Rectal smooth muscle tissue (tissue), 1 donor: Measurements from ENCODE around the gene DENND6B.
A peak's percentile ranks its signal among the peaks of the same experiment; 100 is the strongest.

Experiments
- H3K27ac ChIP-seq: one replicate; pipeline ENCODE4 v1.7.0; 2013; ENCODE audit warnings: low read depth, low read length, inconsistent platforms
- H3K27me3 ChIP-seq: one replicate; pipeline ENCODE4 v1.7.0; 2013; ENCODE audit warnings: low read length; ENCODE audit not compliant: control insufficient read depth, insufficient read depth
- H3K36me3 ChIP-seq: one replicate; pipeline ENCODE4 v1.7.0; 2013; ENCODE audit warnings: low read length; ENCODE audit not compliant: control insufficient read depth, insufficient read depth
- H3K4me1 ChIP-seq: one replicate; pipeline ENCODE4 v1.7.0; 2013; ENCODE audit warnings: low read length; ENCODE audit not compliant: control insufficient read depth, insufficient read depth
- H3K4me3 ChIP-seq: one replicate; pipeline ENCODE4 v1.7.0; 2013; ENCODE audit warnings: low read length
- H3K9ac ChIP-seq: one replicate; pipeline ENCODE4 v1.7.0; 2013; ENCODE audit warnings: low read length

Gene DENND6B

GRCh38 chr22:50303515-50303847 is 23.3 kb downstream of the DENND6B start:
- Histone ChIP-seq H3K27ac (peak overlapping the region; percentile 94), H3K4me1 (peaks cover 47% of the 10 kb centered on the region), H3K36me3 (no peaks in the 10 kb centered on the region), H3K27me3 (no peaks in the 10 kb centered on the region), H3K4me3 (peak overlapping the region; percentile 33), H3K9ac (no peak overlapping the region)

- peaks cover 42% of the 10 kb centered on the region for H3K4me1 ChIP-seq
- no peak overlapping the region for H3K4me3 ChIP-seq
- H3K36me3 ChIP-seq, result no peaks in the 10 kb centered on the region
- H3K9ac ChIP-seq, result no peak overlapping the region
- H3K27me3 ChIP-seq, result no peaks in the 10 kb centered on the region
- peak overlapping the region; percentile 63 for H3K27ac ChIP-seq
These were observed 24.2 kb downstream of the DENND6B start for GRCh38 chr22:50302564-50302963.

- Histone ChIP-seq H3K4me3 (no peak overlapping the region), H3K27me3 (no peaks in the 10 kb centered on the region), H3K36me3 (no peaks in the 10 kb centered on the region), H3K9ac (no peak overlapping the region), H3K4me1 (peaks cover 47% of the 10 kb centered on the region), H3K27ac (peak overlapping the region; percentile 63)
These were observed 24.7 kb downstream of the DENND6B start for GRCh38 chr22:50302041-50302541.

- peaks cover 47% of the 10 kb centered on the region for H3K4me1 ChIP-seq
- no peaks in the 10 kb centered on the region for H3K27me3 ChIP-seq
- H3K9ac ChIP-seq, result no peak overlapping the region
- H3K4me3 ChIP-seq, result no peak overlapping the region
- peak overlapping the region; percentile 49 for H3K27ac ChIP-seq
- no peaks in the 10 kb centered on the region for H3K36me3 ChIP-seq
These were observed 25.2 kb downstream of the DENND6B start for GRCh38 chr22:50301581-50301991.

DNA sequence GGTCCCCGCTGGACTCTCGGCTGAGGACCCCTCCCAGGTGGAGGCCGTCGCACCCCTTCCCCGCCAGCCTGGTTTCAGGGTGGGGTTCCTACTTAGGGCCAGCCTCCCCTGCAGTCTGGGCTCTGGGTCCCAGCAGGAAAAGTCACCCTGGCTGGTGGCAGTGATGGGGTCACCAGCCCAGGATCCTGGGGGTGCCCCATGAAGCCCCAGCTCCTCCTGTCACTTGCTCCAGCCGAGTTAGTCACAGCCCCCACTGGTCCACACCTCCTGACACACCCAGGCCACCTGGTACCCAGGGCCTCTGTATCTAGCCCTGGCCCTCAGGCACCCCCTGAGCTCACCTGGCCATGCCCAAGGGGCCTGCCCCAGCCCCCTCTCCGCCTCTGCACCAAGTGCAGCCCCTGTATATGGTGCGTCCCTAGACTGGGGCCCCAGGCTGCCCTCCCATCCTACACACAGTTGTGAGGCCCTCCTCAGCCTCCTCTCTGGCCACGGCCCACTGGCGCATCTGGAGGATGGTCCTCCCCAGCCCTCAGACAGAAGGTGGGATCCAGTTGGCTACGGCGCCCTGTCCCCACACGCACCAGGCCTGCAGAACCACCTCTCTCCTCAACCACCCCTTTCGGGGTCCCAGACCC is 26.1 kb downstream of the DENND6B start:
- Histone ChIP-seq H3K27ac (no peak overlapping the region), H3K27me3 (no peaks in the 10 kb centered on the region), H3K4me1 (peaks cover 47% of the 10 kb centered on the region), H3K4me3 (no peak overlapping the region), H3K9ac (no peak overlapping the region), H3K36me3 (no peaks in the 10 kb centered on the region)

DNA sequence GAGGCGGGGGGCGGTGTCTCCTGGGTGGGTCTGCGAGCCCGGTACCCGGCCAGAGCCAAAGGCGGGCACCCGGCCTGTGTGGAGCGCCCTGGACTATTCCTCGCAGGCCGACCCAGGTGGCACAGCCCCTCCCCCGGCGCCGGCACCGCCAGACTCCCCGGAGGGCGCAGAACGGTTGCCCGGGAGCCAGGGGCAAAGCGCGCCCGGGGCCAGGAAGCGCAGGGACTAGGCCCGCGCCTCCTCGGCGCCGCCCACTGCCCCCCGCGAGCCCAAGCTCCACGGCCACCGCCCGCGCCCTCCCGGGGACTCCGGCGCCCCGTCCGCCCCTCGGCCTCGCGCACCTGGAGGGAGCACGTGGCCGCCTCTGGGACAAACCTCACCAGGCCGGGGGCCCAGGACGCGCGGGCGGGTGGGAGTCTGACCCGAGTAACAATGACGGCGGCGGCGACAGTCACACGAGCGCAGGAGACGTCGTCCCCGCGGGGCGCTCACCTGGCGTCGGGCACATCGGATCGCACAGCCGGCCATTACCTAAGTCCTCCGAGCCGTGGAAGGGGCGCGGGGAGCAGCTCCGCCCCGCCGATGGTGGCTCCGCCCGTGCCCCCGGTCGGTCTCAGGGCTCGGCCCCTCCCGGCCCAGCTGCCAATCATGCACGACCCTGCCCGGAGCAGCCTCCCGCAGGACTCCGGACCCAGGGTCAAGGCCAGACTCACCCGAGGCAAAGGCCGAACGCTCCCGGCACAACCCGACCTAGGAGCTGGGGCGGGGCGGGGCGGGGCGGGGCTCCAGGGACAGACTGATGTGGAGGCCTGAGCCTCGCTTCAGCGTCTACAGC is 26.8 kb downstream of the DENND6B start:
- Histone ChIP-seq H3K4me1 (peaks cover 41% of the 10 kb centered on the region), H3K4me3 (peak overlapping the region; percentile 17)

GRCh38 chr22:50298937-50299784 is 27.7 kb downstream of the DENND6B start:
- no peaks in the 10 kb centered on the region for H3K36me3 ChIP-seq
- H3K4me1 ChIP-seq, result peaks cover 34% of the 10 kb centered on the region
- peak overlapping the region; percentile 17 for H3K4me3 ChIP-seq
- no peak overlapping the region for H3K27ac ChIP-seq
- H3K9ac ChIP-seq, result no peak overlapping the region
- H3K27me3 ChIP-seq, result no peaks in the 10 kb centered on the region

More for the DNA sequence above, 26.8 kb downstream of the DENND6B start:
- H3K9ac ChIP-seq, result no peak overlapping the region
- no peaks in the 10 kb centered on the region for H3K36me3 ChIP-seq
- no peaks in the 10 kb centered on the region for H3K27me3 ChIP-seq
- H3K27ac ChIP-seq, result no peak overlapping the region

DNA sequence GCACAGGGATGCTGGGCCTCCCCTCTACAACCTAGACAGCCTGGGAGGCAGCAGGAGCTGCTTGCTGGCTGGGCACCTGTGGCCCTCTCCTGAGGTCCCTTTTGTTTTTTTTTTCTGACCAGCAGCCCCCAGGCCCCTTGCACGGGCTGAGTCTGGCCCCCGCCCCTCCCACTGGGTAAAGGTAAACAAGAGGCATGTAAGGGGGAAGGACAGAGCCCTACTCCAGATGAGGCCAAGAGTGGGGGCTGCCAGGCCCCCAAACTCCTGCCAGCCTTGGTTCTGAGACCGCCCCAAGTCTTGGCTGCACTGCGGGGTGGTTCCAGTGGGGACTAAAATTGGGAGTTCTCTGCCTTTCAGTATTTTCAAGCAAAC is 28.6 kb downstream of the DENND6B start:
- H3K27me3 ChIP-seq, result no peaks in the 10 kb centered on the region
- peaks cover 31% of the 10 kb centered on the region for H3K4me1 ChIP-seq
- no peak overlapping the region for H3K4me3 ChIP-seq
- no peak overlapping the region for H3K27ac ChIP-seq
- H3K9ac ChIP-seq, result no peak overlapping the region
- H3K36me3 ChIP-seq, result no peaks in the 10 kb centered on the region

- peaks cover 31% of the 10 kb centered on the region for H3K4me1 ChIP-seq
- no peaks in the 10 kb centered on the region for H3K27me3 ChIP-seq
- H3K9ac ChIP-seq, result no peak overlapping the region
- H3K27ac ChIP-seq, result no peak overlapping the region
- no peak overlapping the region for H3K4me3 ChIP-seq
- H3K36me3 ChIP-seq, result no peaks in the 10 kb centered on the region
These were observed 29.1 kb downstream of the DENND6B start for GRCh38 chr22:50297510-50298265.

DNA sequence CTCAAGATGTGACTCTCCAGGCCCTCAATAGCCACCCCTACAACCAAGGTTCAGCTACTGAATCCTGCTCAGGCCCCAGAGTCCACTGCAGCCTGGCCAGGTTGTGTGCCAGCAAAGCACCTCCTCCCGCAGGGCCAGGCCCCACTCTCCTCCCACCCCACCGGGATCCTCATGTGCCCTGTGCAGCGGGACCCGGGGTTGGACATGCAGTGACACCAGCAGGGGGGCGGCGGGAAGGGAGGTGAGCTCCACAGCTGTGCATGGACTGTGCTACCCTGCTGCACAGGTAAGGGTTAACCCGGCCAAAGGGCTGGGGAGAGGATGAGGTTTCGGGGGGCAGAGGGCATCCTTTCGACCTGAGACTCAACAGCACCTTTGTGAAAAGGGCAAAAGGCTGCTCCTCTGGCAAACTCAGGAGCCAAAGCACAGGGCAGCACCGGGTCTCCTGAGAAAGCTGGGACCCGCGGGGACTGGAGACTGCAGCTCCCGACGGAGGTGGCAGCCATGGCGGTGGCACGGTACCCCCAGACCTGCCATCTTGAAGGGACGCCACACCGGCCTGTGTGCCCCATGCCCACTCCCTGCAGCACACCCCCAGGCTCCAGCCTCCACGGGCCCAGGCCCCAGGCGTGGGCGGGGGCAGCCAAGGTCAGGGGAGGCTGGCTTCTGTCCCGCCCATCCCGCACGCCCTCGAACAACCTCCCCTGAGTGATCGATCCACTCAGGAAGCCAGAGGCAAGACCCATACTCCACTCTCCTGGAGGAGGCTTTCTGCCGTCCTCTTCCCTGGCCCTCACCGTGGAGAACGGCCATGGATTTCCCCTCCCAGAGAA is 29.9 kb downstream of the DENND6B start:
- peaks cover 28% of the 10 kb centered on the region for H3K4me1 ChIP-seq
- H3K27ac ChIP-seq, result no peak overlapping the region
- H3K36me3 ChIP-seq, result no peaks in the 10 kb centered on the region
- no peak overlapping the region for H3K4me3 ChIP-seq
- H3K9ac ChIP-seq, result no peak overlapping the region
- no peaks in the 10 kb centered on the region for H3K27me3 ChIP-seq

DNA sequence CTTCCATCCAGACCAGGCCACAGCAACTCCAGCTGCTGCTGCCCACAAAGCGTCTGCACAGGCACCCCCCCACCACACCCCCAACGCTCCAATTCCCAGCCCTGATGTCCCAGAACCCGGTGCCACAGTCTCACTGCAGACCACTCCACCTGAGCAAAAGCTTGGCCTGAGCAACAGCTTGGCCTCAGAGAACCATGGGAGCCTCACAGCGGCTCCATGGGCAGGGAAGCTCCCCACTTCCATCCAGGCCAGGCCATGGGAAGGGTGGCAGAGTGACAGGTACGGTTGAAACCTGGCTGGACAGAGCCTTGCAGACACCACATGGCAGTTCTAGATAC is 32.5 kb downstream of the DENND6B start:
- Histone ChIP-seq H3K4me3 (peak overlapping the region; percentile 44), H3K9ac (no peak overlapping the region), H3K27me3 (no peaks in the 10 kb centered on the region), H3K27ac (peak overlapping the region; percentile 65), H3K36me3 (peaks cover 15% of the 10 kb centered on the region), H3K4me1 (peaks cover 19% of the 10 kb centered on the region)
